Cardiac muscle cell (in vitro differentiated cells and primary cell): ENCODE measurements around the gene ACTA1. TPM values are rescaled to one million over a fixed set of nuclear protein-coding genes. Genes with fewer than 3 reads are reported as not detected.

ENCODE experiments used
- DNase-seq, 2 donors: peaks; one replicate each; pipeline versions ENCODE4 v3.0.0 to v3.0.0-alpha.2; 2010 to 2017; ENCODE audit warnings: low read depth in 1 of 2, low spot score in 1 of 2
- H3K27ac ChIP-seq: fragments of 200-600 bp; sonication (generic); 2 replicates; pipeline ENCODE4 v1.5.1; 2016
- H3K27me3 ChIP-seq: fragments of 200-600 bp; sonication (generic); 2 replicates; pipeline ENCODE4 v1.6.0; 2016; ENCODE audit warnings: control low read depth
- H3K36me3 ChIP-seq: fragments of 200-600 bp; sonication (generic); 2 replicates; pipeline ENCODE4 v1.5.1; 2016; ENCODE audit warnings: control low read depth
- H3K4me1 ChIP-seq: fragments of 200-600 bp; sonication (generic); 2 replicates; pipeline ENCODE4 v1.8.1; 2017; ENCODE audit warnings: low read depth, mild to moderate bottlenecking, mixed run types
- H3K4me3 ChIP-seq: fragments of 200-600 bp; sonication (generic); 2 replicates; pipeline ENCODE4 v1.5.1; 2016; ENCODE audit warnings: mild to moderate bottlenecking
- H3K9me3 ChIP-seq: fragments of 200-600 bp; sonication (generic); 2 replicates; pipeline ENCODE4 v1.5.1; 2017; ENCODE audit warnings: low read depth, mild to moderate bottlenecking, control low read depth
- polyA plus RNA-seq: library from polyadenylated mRNA; unstranded; fragments of >200 nt; fragmentation: Nextera tagmentation; extraction: Ambion mirVana; gene quantifications from 2 replicates; pipeline ENCODE4 v1.2.1, GENCODE V29; 2016
- total RNA-seq: library from RNA; depleted of rRNA; stranded (reverse); fragments of >200 nt; gene quantifications from 2 replicates; pipeline ENCODE4 v1.2.3, GENCODE V29; 2016
- TF ChIP-seq, protein P1 (sequence below): IDR thresholded peaks from 2 replicates; pipeline ENCODE4 v1.5.1; 2012; ENCODE audit warnings: low read depth, mild to moderate bottlenecking, low read length

The ACTA1 gene
- total and polyA plus RNA-seq, 2 experiments from 2014 or later = 18.7 to 1,977 TPM

DNA sequence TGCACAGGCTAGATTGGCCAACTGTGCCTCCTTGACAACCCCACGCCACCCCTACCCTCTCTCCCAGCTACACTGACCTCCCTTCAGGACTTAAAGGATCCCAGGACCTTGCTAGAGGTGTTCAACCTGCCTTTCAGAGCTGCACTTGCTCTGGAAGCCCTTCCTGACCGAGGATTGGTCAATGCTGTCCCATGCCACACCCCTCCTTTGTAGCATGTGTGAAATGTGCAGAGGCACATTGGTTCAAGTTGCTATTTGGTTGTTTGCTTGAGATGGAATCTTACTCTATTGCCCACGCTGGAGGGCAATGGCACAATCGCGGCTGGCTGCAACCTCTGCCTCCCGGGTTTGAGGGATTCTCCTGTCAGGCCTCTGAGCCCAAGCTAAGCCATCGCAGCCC, 21.8 kb downstream of the ACTA1 start:
- no peaks in the 10 kb centered on the region for H3K9me3 ChIP-seq
- peaks cover 12% of the 10 kb centered on the region for H3K4me1 ChIP-seq
- H3K36me3 ChIP-seq = no peaks in the 10 kb centered on the region
- TF ChIP-seq, protein P1, sequence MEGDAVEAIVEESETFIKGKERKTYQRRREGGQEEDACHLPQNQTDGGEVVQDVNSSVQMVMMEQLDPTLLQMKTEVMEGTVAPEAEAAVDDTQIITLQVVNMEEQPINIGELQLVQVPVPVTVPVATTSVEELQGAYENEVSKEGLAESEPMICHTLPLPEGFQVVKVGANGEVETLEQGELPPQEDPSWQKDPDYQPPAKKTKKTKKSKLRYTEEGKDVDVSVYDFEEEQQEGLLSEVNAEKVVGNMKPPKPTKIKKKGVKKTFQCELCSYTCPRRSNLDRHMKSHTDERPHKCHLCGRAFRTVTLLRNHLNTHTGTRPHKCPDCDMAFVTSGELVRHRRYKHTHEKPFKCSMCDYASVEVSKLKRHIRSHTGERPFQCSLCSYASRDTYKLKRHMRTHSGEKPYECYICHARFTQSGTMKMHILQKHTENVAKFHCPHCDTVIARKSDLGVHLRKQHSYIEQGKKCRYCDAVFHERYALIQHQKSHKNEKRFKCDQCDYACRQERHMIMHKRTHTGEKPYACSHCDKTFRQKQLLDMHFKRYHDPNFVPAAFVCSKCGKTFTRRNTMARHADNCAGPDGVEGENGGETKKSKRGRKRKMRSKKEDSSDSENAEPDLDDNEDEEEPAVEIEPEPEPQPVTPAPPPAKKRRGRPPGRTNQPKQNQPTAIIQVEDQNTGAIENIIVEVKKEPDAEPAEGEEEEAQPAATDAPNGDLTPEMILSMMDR = no peak
- no peak for DNase-seq
- no peak overlapping the region for H3K4me3 ChIP-seq
- H3K27ac ChIP-seq = no peak overlapping the region
- H3K27me3 ChIP-seq = peaks cover 15% of the 10 kb centered on the region

GRCh38 chr1:229411434-229412055, 22.3 kb downstream of the ACTA1 start:
- TF ChIP-seq, protein P1 = no peak
- Histone ChIP-seq H3K27me3 (peaks cover 20% of the 10 kb centered on the region), H3K27ac (no peak overlapping the region)

GRCh38 chr1:229410692-229411433, 23.0 kb downstream of the ACTA1 start:
- DNase-seq = peak; percentile 58 to 62
- no peaks in the 10 kb centered on the region for H3K36me3 ChIP-seq
- H3K27me3 ChIP-seq = peaks cover 26% of the 10 kb centered on the region
- H3K9me3 ChIP-seq = no peaks in the 10 kb centered on the region
- H3K4me1 ChIP-seq = peaks cover 12% of the 10 kb centered on the region
- H3K4me3 ChIP-seq = no peak overlapping the region
- TF ChIP-seq, protein P1 = no peak
- H3K27ac ChIP-seq = no peak overlapping the region

More at GRCh38 chr1:229411434-229412055, 22.3 kb downstream of the ACTA1 start:
- no peak for DNase-seq
- no peak overlapping the region for H3K4me3 ChIP-seq
- no peaks in the 10 kb centered on the region for H3K9me3 ChIP-seq
- H3K36me3 ChIP-seq = no peaks in the 10 kb centered on the region
- peaks cover 12% of the 10 kb centered on the region for H3K4me1 ChIP-seq

- H3K4me3 ChIP-seq = no peak overlapping the region
- H3K27ac ChIP-seq = no peak overlapping the region
- TF ChIP-seq, protein P1 = no peak
- H3K9me3 ChIP-seq = no peaks in the 10 kb centered on the region
- peaks cover 12% of the 10 kb centered on the region for H3K4me1 ChIP-seq
- peaks cover 31% of the 10 kb centered on the region for H3K27me3 ChIP-seq
- no peak for DNase-seq
- H3K36me3 ChIP-seq = no peaks in the 10 kb centered on the region
These were observed 23.6 kb downstream of the ACTA1 start for GRCh38 chr1:229410370-229410691.

DNA sequence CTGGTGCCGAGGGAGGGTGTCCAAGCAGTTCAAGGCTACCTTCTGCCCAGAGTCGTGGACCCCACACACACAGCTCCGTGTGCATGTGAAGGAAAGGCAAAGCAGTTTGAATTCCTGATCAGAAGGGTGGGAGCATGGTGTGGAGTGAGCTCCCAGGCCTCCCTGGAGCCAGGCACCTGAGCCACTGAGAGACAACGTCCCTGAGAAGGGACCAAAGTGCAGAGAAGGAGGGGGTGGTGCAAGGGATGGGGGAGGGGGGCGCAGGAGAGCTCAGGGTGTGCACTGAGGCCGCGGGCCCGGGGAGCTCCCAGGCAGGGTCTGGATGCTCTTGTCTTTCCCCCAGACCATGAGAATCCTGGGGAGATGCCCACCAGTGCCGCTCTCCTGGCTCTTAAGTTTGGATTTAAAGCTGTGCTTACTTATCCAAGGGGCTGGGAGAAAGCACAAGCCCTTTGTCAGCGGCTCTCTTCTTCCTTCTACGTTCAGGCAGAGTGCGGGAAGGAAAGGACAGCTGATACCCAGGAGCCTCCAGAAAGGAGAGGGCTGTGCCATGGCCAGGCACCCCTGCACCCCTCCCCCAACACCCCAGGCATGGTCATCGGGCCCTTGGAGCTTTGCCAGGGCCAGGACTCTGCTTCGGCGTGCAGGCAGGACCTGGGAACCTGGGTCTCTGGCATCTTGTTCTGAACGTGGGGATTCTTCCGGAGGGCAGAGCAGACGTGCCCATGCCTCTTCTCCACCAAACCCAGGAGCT, 24.1 kb downstream of the ACTA1 start:
- Histone ChIP-seq H3K4me3 (no peak overlapping the region), H3K9me3 (no peaks in the 10 kb centered on the region), H3K27me3 (peaks cover 31% of the 10 kb centered on the region), H3K36me3 (no peaks in the 10 kb centered on the region), H3K4me1 (peaks cover 12% of the 10 kb centered on the region), H3K27ac (no peak overlapping the region)
- no peak for DNase-seq
- TF ChIP-seq, protein P1 = no peak
